PC-3 (cell line): ENCODE data around the gene BASP1. TPM values are rescaled to one million over a fixed set of nuclear protein-coding genes. Genes with fewer than 3 reads are reported as not detected.
"Not testable (repeated sequence)": the region's sequence is repeated elsewhere in the genome, so short reads cannot be mapped to it uniquely, and the experiment has no call there.

ENCODE experiments used
- ATAC-seq: fragments of 200-7000 bp; cut with Tn5 transposase; 2 replicates; pipeline ENCODE4 v1.9.1; 2020; ENCODE audit warnings: mild to moderate bottlenecking, moderate library complexity
- BruUV-seq: library from RNA; stranded (reverse); fragments of 400-500 nt; replicated peaks from 2 replicates; lab custom pipeline; 2021; lab: Mats Ljungman, UMichigan
- CTCF ChIA-PET: fragments of 300-600 bp; sonication (Branson Sonifier 250); formaldehyde crosslinking; loops from one replicate; lab custom pipeline; 2022; ENCODE audit warnings: antibody characterized with exemption; lab: Charles Lee
- POLR2A ChIA-PET: fragments of 300-600 bp; sonication (Branson Sonifier 250); formaldehyde crosslinking; loops from one replicate; lab custom pipeline; 2022; ENCODE audit warnings: antibody characterized with exemption; ENCODE audit not compliant: unreplicated experiment; lab: Charles Lee
- DNase-seq: peaks from one replicate; pipeline ENCODE4 v3.0.0-alpha.2; 2015
- H2AFZ ChIP-seq: fragments of 300-600 bp; sonication (generic); 2 replicates; pipeline ENCODE4 v1.6.0; 2016; ENCODE audit warnings: antibody characterized with exemption, low read length
- H3F3A ChIP-seq: fragments of 300-600 bp; sonication (generic); one replicate; pipeline ENCODE4 v1.6.0; 2017; ENCODE audit warnings: antibody characterized with exemption, low read length, control low read depth, mild to moderate bottlenecking; ENCODE audit not compliant: unreplicated experiment
- H3K27ac ChIP-seq: fragments of 300-600 bp; sonication (generic); 2 replicates; pipeline ENCODE4 v1.5.1; 2016; ENCODE audit warnings: mild to moderate bottlenecking, low read length
- H3K27me3 ChIP-seq: fragments of 300-600 bp; sonication (generic); 2 replicates; pipeline ENCODE4 v1.6.1; 2016; ENCODE audit warnings: low read length, mixed read lengths
- H3K36me3 ChIP-seq: fragments of 300-600 bp; sonication (generic); 2 replicates; pipeline ENCODE4 v1.6.1; 2016; ENCODE audit warnings: low read depth, mixed run types, low read length, mixed read lengths
- H3K4me1 ChIP-seq: fragments of 300-600 bp; sonication (generic); 2 replicates; pipeline ENCODE4 v1.5.1; 2016; ENCODE audit warnings: low read length; ENCODE audit not compliant: insufficient read depth
- H3K4me2 ChIP-seq: fragments of 300-600 bp; sonication (generic); 2 replicates; pipeline ENCODE4 v1.6.0; 2016; ENCODE audit warnings: low read length
- H3K4me3 ChIP-seq: fragments of 300-600 bp; sonication (generic); 2 replicates; pipeline ENCODE4 v1.5.1; 2016; ENCODE audit warnings: mild to moderate bottlenecking, low read length, mixed read lengths
- H3K79me2 ChIP-seq: fragments of 300-600 bp; sonication (generic); 2 replicates; pipeline ENCODE4 v1.6.1; 2017; ENCODE audit warnings: low read length, mixed read lengths
- H3K9ac ChIP-seq: fragments of 300-600 bp; sonication (generic); 2 replicates; pipeline ENCODE4 v1.6.0; 2016; ENCODE audit warnings: mild to moderate bottlenecking, low read length
- H3K9me2 ChIP-seq: fragments of 300-600 bp; sonication (generic); replicated peaks from 2 replicates; pipeline ENCODE4 v1.6.1; 2016; ENCODE audit warnings: mixed run types, low read length, mixed read lengths
- H3K9me3 ChIP-seq: fragments of 300-600 bp; sonication (generic); 2 replicates; pipeline ENCODE4 v1.6.1; 2016; ENCODE audit warnings: low read length, mixed read lengths
- H4K20me1 ChIP-seq: fragments of 300-600 bp; sonication (generic); 2 replicates; pipeline ENCODE4 v1.6.1; 2016; ENCODE audit warnings: low read length, mixed read lengths
- EZH2 ChIP-seq: fragments of 300-600 bp; sonication (generic); IDR thresholded peaks from one replicate; pipeline ENCODE4 v1.6.1; 2017; ENCODE audit warnings: antibody characterized with exemption, mild to moderate bottlenecking, low read length; ENCODE audit not compliant: unreplicated experiment
- EZH2phosphoT487 ChIP-seq: fragments of 300-600 bp; sonication (generic); IDR thresholded peaks from 2 replicates; pipeline ENCODE4 v1.6.1; 2018; ENCODE audit warnings: mild to moderate bottlenecking, antibody characterized with exemption, low read length, borderline replicate concordance
- intact Hi-C: fragments of 100-400 bp; cut with micrococcal nuclease; formaldehyde crosslinking; loops from 2 replicates; pipeline ENCODE4 v1.9.0; 2023
- total RNA-seq: library from RNA; depleted of rRNA; stranded (reverse); fragments of >200 nt; gene quantifications from 2 replicates; pipeline ENCODE4 v1.2.3, GENCODE V29; 2014
- TF ChIP-seq, protein P1 (sequence below): fragments of 300-600 bp; sonication (generic); conservative IDR thresholded peaks from 2 replicates; pipeline ENCODE4 v1.5.1; 2017; ENCODE audit warnings: antibody characterized with exemption, low read depth, mild to moderate bottlenecking, low read length

The BASP1 gene
- total RNA-seq, 1 experiment from 2014 or later = 169 TPM

DNA sequence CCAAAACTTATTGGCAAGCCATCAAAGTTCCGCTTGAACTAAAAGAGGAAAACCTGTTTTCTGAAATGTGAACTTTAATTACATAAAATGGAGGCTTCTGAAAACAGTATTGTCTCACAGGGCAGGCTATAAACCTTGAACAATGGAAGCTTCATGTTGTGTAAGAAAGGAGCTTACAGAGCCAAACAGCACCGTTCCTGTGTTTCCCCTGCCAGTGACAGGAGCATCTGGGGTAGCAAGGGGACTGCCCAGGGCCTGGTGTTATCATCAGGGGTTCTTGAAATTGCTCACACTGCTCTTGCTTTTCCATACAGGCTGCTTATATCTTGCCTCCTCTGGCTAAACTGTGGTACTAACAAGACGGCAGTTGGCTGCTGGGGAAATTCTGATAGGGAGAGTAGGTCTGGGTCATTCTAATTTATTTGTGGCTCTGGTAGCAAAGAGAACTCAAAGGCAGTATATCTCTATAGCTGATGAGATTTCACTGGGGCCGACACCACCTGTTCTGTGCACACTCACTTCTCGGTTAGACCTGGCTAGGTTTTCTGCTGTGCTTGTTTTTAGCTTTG is 40.4 kb downstream of the BASP1 start:
- ATAC-seq = peak; percentile 42
- no peaks in the 10 kb centered on the region for H3K9me2 ChIP-seq
- POLR2A ChIA-PET = no interaction called here
- H3K4me2 ChIP-seq = peak overlapping the region; percentile 68
- peak overlapping the region; percentile 25 for H3K4me3 ChIP-seq
- H3K27me3 ChIP-seq = no peaks in the 10 kb centered on the region
- DNase-seq = peak; percentile 83
- intact Hi-C loops = loop anchor here (5.0 to 10.0 kb wide), 3 partner anchors 40 to 117 kb away; partner anchors contain the start of gene BASP1
- TF ChIP-seq, protein P1, sequence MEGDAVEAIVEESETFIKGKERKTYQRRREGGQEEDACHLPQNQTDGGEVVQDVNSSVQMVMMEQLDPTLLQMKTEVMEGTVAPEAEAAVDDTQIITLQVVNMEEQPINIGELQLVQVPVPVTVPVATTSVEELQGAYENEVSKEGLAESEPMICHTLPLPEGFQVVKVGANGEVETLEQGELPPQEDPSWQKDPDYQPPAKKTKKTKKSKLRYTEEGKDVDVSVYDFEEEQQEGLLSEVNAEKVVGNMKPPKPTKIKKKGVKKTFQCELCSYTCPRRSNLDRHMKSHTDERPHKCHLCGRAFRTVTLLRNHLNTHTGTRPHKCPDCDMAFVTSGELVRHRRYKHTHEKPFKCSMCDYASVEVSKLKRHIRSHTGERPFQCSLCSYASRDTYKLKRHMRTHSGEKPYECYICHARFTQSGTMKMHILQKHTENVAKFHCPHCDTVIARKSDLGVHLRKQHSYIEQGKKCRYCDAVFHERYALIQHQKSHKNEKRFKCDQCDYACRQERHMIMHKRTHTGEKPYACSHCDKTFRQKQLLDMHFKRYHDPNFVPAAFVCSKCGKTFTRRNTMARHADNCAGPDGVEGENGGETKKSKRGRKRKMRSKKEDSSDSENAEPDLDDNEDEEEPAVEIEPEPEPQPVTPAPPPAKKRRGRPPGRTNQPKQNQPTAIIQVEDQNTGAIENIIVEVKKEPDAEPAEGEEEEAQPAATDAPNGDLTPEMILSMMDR = no peak; the same call in 1 of the 2 replicates
- no peak for TF ChIP-seq EZH2
- TF ChIP-seq EZH2phosphoT487 = no peak
- H3F3A ChIP-seq = peaks cover 5% of the 10 kb centered on the region
- H3K36me3 ChIP-seq = peaks cover 46% of the 10 kb centered on the region
- H3K9ac ChIP-seq = peak overlapping the region; percentile 64
- peak overlapping the region; percentile 0; the same call in 1 of the 2 replicates for H2AFZ ChIP-seq
- peaks cover 94% of the 10 kb centered on the region for H3K79me2 ChIP-seq
- peaks cover 14% of the 10 kb centered on the region for H3K9me3 ChIP-seq
- peaks cover 72% of the 10 kb centered on the region for H3K4me1 ChIP-seq
- no TSS peak for BruUV-seq
- peak overlapping the region; percentile 88 for H3K27ac ChIP-seq
- H4K20me1 ChIP-seq = no peaks in the 10 kb centered on the region
- CTCF ChIA-PET = no interaction called here

DNA sequence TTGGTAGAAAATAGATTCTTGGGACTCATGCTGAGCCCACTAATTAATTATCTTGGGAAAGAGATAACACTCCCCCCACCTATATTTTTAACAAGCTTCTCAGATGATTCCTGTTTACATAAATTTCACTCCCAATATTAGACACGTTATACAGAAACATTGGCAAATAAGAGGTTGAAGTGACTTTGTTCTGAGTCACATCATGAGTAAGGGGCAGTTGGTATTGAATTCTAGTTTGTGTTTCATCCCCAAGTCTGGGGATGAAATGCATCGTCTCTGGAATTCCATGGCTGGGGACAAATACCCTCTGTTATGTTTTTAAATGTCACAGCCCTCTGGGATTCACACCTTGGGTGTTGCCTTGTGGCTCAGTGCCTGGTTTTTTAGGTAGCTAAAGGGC is 41.0 kb downstream of the BASP1 start:
- no TSS peak for BruUV-seq
- H3K79me2 ChIP-seq = peaks cover 93% of the 10 kb centered on the region
- peak overlapping the region; percentile 64 for H3K9ac ChIP-seq
- TF ChIP-seq EZH2phosphoT487 (no peak), EZH2 (no peak)
- TF ChIP-seq, protein P1 = no peak
- ChIA-PET POLR2A (interaction anchor here (0.6 kb wide), 1 partner anchor 854 kb away, joined by 4 read pairs; no protein-coding TSS in a partner anchor), CTCF (no interaction called here)
- peaks cover 5% of the 10 kb centered on the region for H3F3A ChIP-seq
- H3K9me2 ChIP-seq = no peaks in the 10 kb centered on the region
- H2AFZ ChIP-seq = no peak overlapping the region
- no peaks in the 10 kb centered on the region for H4K20me1 ChIP-seq
- H3K27me3 ChIP-seq = no peaks in the 10 kb centered on the region
- H3K4me3 ChIP-seq = peak overlapping the region; percentile 25
- peak; percentile 98 for DNase-seq
- intact Hi-C loops = loop anchor here (5.0 to 10.0 kb wide), 3 partner anchors 41 to 116 kb away; partner anchors contain the start of gene BASP1
- peaks cover 65% of the 10 kb centered on the region for H3K4me1 ChIP-seq
- peaks cover 14% of the 10 kb centered on the region for H3K9me3 ChIP-seq
- H3K36me3 ChIP-seq = peaks cover 48% of the 10 kb centered on the region
- H3K4me2 ChIP-seq = peak overlapping the region; percentile 68
- H3K27ac ChIP-seq = peak overlapping the region; percentile 88
- peak; percentile 71 for ATAC-seq

DNA sequence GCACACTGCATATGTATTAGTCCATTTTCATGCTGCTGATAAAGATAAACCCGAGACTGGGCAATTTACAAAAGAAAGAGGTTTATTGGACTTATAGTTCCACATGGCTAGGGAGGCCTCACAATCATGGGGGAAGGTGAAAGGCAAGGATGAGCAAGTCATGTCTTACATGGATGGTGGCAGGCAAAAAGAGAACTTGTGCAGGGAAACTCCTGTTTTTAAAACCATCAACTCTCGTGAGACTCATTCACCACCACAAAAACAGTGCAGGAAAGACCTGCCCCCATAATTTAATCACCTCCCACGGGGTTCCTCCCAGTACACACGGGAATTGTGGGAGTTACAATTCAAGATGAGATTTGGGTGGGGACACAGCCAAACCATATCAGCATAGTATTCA is 41.6 kb downstream of the BASP1 start:
- Histone ChIP-seq H3K79me2 (peaks cover 93% of the 10 kb centered on the region), H3K4me1 (peaks cover 62% of the 10 kb centered on the region), H3K9me3 (peaks cover 14% of the 10 kb centered on the region), H3K4me2 (peak overlapping the region; percentile 68), H3K27ac (peak overlapping the region; percentile 88), H3K9ac (peak overlapping the region; percentile 21), H3K4me3 (peak overlapping the region; percentile 6; the same call in 1 of the 2 replicates), H3K36me3 (peaks cover 53% of the 10 kb centered on the region)
- CTCF ChIA-PET, BruUV-seq, DNase-seq, H3K27me3 ChIP-seq, H3K9me2 ChIP-seq, H4K20me1 ChIP-seq, H3F3A ChIP-seq, ATAC-seq, H2AFZ ChIP-seq: not testable (repeated sequence)
- intact Hi-C loops = loop anchor here (5.0 to 10.0 kb wide), 3 partner anchors 42 to 116 kb away; partner anchors contain the start of gene BASP1
- POLR2A ChIA-PET = interaction anchor here (0.6 kb wide), 1 partner anchor 854 kb away, joined by 4 read pairs; no protein-coding TSS in a partner anchor
